Adipose tissue (tissue), 3 donors: ENCODE measurements around the gene FIBP. TPM values are rescaled to one million over a fixed set of nuclear protein-coding genes. Genes with fewer than 3 reads are reported as not detected.
A peak's percentile ranks its signal among the peaks of the same experiment; 100 is the strongest.

Experiments used
- H3K27ac ChIP-seq: one replicate; pipeline ENCODE4 v1.5.1; 2013; ENCODE audit warnings: low read depth, low read length
- WGBS, 3 donors: extraction: QIAGEN DNeasy Blood & Tissue Kit; methylation state at CpG; one replicate each; pipeline ENCODE4 v1.1.7; 2013; 5-methylcytosine and 5-hydroxymethylcytosine counted together
- polyA plus RNA-seq, 3 donors: library from polyadenylated mRNA; stranded (reverse); fragments of 200-250 nt; gene quantifications; one replicate each; pipeline ENCODE4 v1.2.3, GENCODE V29; 2013
- donor health status: healthy with polysubstance abuse.
- donor health status: Bipolar disorder and iron deficiency.
- donor health status: healthy.

Gene FIBP
- polyA plus RNA-seq, 3 donors, result 31.2 to 68.7 (median 56.9) TPM

GRCh38 chr11:65863889-65864705, 24.2 kb downstream of the FIBP start:
- H3K27ac ChIP-seq, result no peak overlapping the region
- WGBS, 3 donors, result 80 to 82% (median 81%) methylated on average over 12 of the region's 12 CpGs

- WGBS, 3 donors, result 81 to 94% (median 83%) methylated on average over 21 to 24 of the region's 24 CpGs
- H3K27ac ChIP-seq, result no peak overlapping the region
These were observed 25.1 kb downstream of the FIBP start for GRCh38 chr11:65862941-65863888.

- 72 to 96% (median 91%) methylated on average over 4 to 5 of the region's 5 CpGs for WGBS, 3 donors
- H3K27ac ChIP-seq, result no peak overlapping the region
These were observed 26.0 kb downstream of the FIBP start for GRCh38 chr11:65862191-65862735.

GRCh38 chr11:65861533-65862183, 26.6 kb downstream of the FIBP start:
- WGBS, 3 donors, result 79 to 89% (median 84%) methylated on average over 13 of the region's 13 CpGs
- H3K27ac ChIP-seq, result no peak overlapping the region

GRCh38 chr11:65861165-65861505, 27.1 kb downstream of the FIBP start:
- 10 to 12% (median 11%) methylated on average over 14 of the region's 14 CpGs for WGBS, 3 donors

GRCh38 chr11:65860278-65861164, 27.8 kb downstream of the FIBP start, which contains the start of gene MUS81:
Gene MUS81, plus strand, starts transcription at chr11:65860433. Its CDS starts 321 bp downstream, at chr11:65860754.
- WGBS, 3 donors, result 0% methylated on average over 77 to 78 of the region's 78 CpGs
- H3K27ac ChIP-seq, result peak within 1 kb of the TSS; percentile 80

More at GRCh38 chr11:65861165-65861505, 27.1 kb downstream of the FIBP start:
- H3K27ac ChIP-seq, result peak overlapping the region; percentile 80

- WGBS, 3 donors, result 0 to 2% (median 2%) methylated on average over 16 of the region's 16 CpGs
- peak overlapping the region; percentile 80 for H3K27ac ChIP-seq
These were observed 28.4 kb downstream of the FIBP start for GRCh38 chr11:65859812-65860277.

GRCh38 chr11:65859095-65859811, 29.0 kb downstream of the FIBP start:
- peak overlapping the region; percentile 80 for H3K27ac ChIP-seq
- WGBS, 3 donors, result 0 to 1% (median 0%) methylated on average over 46 of the region's 46 CpGs

GRCh38 chr11:65858681-65859087, 29.6 kb downstream of the FIBP start:
- no peak overlapping the region for H3K27ac ChIP-seq
- WGBS, 3 donors, result 0% methylated on average over 10 of the region's 10 CpGs

GRCh38 chr11:65857853-65858680, 30.2 kb downstream of the FIBP start, which contains the start of gene CFL1:
Gene CFL1, minus strand, starts transcription at chr11:65858180. Its CDS starts 81 bp downstream, at chr11:65858099.
- WGBS, 3 donors, result 0% methylated on average over 69 to 91 of the region's 92 CpGs
- H3K27ac ChIP-seq, result peak within 1 kb of the TSS; percentile 97

- 0% methylated on average over 24 to 49 of the region's 49 CpGs for WGBS, 3 donors
- H3K27ac ChIP-seq, result peak overlapping the region; percentile 97
These were observed 30.8 kb downstream of the FIBP start for GRCh38 chr11:65857500-65857852.

- H3K27ac ChIP-seq, result peak overlapping the region; percentile 97
- 1% methylated on average over 57 of the region's 57 CpGs for WGBS, 3 donors
These were observed 31.4 kb downstream of the FIBP start for GRCh38 chr11:65856689-65857499.

- WGBS, 3 donors, result 87 to 88% (median 88%) methylated on average over 15 of the region's 15 CpGs
These were observed 32.3 kb downstream of the FIBP start for GRCh38 chr11:65855927-65856363.

GRCh38 chr11:65854852-65855837, 33.1 kb downstream of the FIBP start:
- H3K27ac ChIP-seq, result no peak overlapping the region

More at GRCh38 chr11:65855927-65856363, 32.3 kb downstream of the FIBP start:
- no peak overlapping the region for H3K27ac ChIP-seq

More at GRCh38 chr11:65854852-65855837, 33.1 kb downstream of the FIBP start:
- WGBS, 3 donors, result 76 to 87% (median 84%) methylated on average over 15 of the region's 15 CpGs
